Osteoblast (primary cell): ENCODE results near the gene KCNJ10. TPM values are rescaled to one million over a fixed set of nuclear protein-coding genes. Genes with fewer than 3 reads are reported as not detected.

Experiments used
- DNase-seq: peaks from one replicate; pipeline ENCODE4 v3.0.0; 2011; ENCODE audit warnings: low spot score, mixed read lengths; ENCODE audit not compliant: insufficient read length; ENCODE audit errors: missing footprints
- H2AFZ ChIP-seq: 2 replicates; pipeline ENCODE4 v1.6.0; 2011; ENCODE audit warnings: mild to moderate bottlenecking, low read length
- H3K27ac ChIP-seq: 2 replicates; pipeline ENCODE4 v1.5.1; 2011; ENCODE audit warnings: mild to moderate bottlenecking, low read depth, low read length, moderate library complexity
- H3K27me3 ChIP-seq: 2 replicates; pipeline ENCODE4 v1.6.0; 2012; ENCODE audit warnings: mild to moderate bottlenecking, control low read depth, inconsistent platforms, low read length, moderate library complexity; ENCODE audit not compliant: insufficient read depth
- H3K36me3 ChIP-seq: 2 replicates; pipeline ENCODE4 v1.5.1; 2011; ENCODE audit warnings: mild to moderate bottlenecking, low read length, control low read depth, moderate library complexity; ENCODE audit not compliant: insufficient read depth
- H3K4me1 ChIP-seq: 2 replicates; pipeline ENCODE4 v1.5.1; 2011; ENCODE audit warnings: mild to moderate bottlenecking, low read length, control low read depth, moderate library complexity; ENCODE audit not compliant: insufficient read depth
- H3K4me2 ChIP-seq: 2 replicates; pipeline ENCODE4 v1.6.0; 2011; ENCODE audit warnings: mild to moderate bottlenecking, low read length; ENCODE audit not compliant: insufficient read depth
- H3K4me3 ChIP-seq: fragments of 200-600 bp; sonication (generic); 3 replicates; pipeline ENCODE4 v1.5.1; 2012; ENCODE audit warnings: mild to moderate bottlenecking, low read length, inconsistent platforms; ENCODE audit not compliant: insufficient read depth
- H3K79me2 ChIP-seq: 2 replicates; pipeline ENCODE4 v1.6.0; 2012; ENCODE audit warnings: mild to moderate bottlenecking, low read length, control low read depth, inconsistent platforms; ENCODE audit not compliant: insufficient read depth
- H3K9me3 ChIP-seq: 2 replicates; pipeline ENCODE4 v1.5.1; 2011; ENCODE audit warnings: low read depth, low read length, control low read depth
- H4K20me1 ChIP-seq: 2 replicates; pipeline ENCODE4 v1.6.0; 2012; ENCODE audit warnings: mild to moderate bottlenecking, low read length, control low read depth; ENCODE audit not compliant: insufficient read depth
- CTCF ChIP-seq: IDR thresholded peaks from 2 replicates; pipeline ENCODE4 v1.5.1; 2011; ENCODE audit warnings: mild to moderate bottlenecking, low read depth, low read length, moderate library complexity; ENCODE audit errors: extremely low read depth
- total RNA-seq: library from RNA; depleted of rRNA; stranded (reverse); fragments of >200 nt; gene quantifications from 2 replicates; pipeline ENCODE4 v1.2.3, GENCODE V29; 2012

Gene KCNJ10
- total RNA-seq, 1 donor: not detected

- DNase-seq: peak; percentile 72
- Histone ChIP-seq H4K20me1 (no peaks in the 10 kb centered on the region), H3K4me2 (no peak overlapping the region), H3K79me2 (no peaks in the 10 kb centered on the region), H3K36me3 (no peaks in the 10 kb centered on the region), H2AFZ (no peak overlapping the region), H3K9me3 (no peaks in the 10 kb centered on the region), H3K27ac (no peak overlapping the region), H3K27me3 (peaks cover 78% of the 10 kb centered on the region), H3K4me3 (no peak overlapping the region), H3K4me1 (no peaks in the 10 kb centered on the region)
- no peak for TF ChIP-seq CTCF
Measured at GRCh38 chr1:160066829-160067745, 2.9 kb downstream of the KCNJ10 start.

- H3K9me3 ChIP-seq: no peaks in the 10 kb centered on the region
- H3K4me1 ChIP-seq: no peaks in the 10 kb centered on the region
- peaks cover 66% of the 10 kb centered on the region for H3K27me3 ChIP-seq
- no peak for DNase-seq
- no peaks in the 10 kb centered on the region for H3K36me3 ChIP-seq
- H3K27ac ChIP-seq: no peak overlapping the region
- H2AFZ ChIP-seq: no peak overlapping the region
- no peaks in the 10 kb centered on the region for H3K79me2 ChIP-seq
- no peak overlapping the region for H3K4me2 ChIP-seq
- H4K20me1 ChIP-seq: no peaks in the 10 kb centered on the region
- TF ChIP-seq CTCF: no peak
- no peak overlapping the region for H3K4me3 ChIP-seq
Measured at GRCh38 chr1:160064746-160065145, 5.2 kb downstream of the KCNJ10 start.

GRCh38 chr1:160064164-160064563 lies 5.8 kb downstream of the KCNJ10 start:
- no peaks in the 10 kb centered on the region for H3K4me1 ChIP-seq
- peak; percentile 79 for DNase-seq
- H3K9me3 ChIP-seq: no peaks in the 10 kb centered on the region
- H4K20me1 ChIP-seq: no peaks in the 10 kb centered on the region
- H3K4me2 ChIP-seq: no peak overlapping the region
- H2AFZ ChIP-seq: no peak overlapping the region
- no peaks in the 10 kb centered on the region for H3K79me2 ChIP-seq
- no peak for TF ChIP-seq CTCF
- H3K4me3 ChIP-seq: no peak overlapping the region
- H3K27ac ChIP-seq: no peak overlapping the region
- H3K27me3 ChIP-seq: peaks cover 65% of the 10 kb centered on the region
- no peaks in the 10 kb centered on the region for H3K36me3 ChIP-seq

- H2AFZ ChIP-seq: no peak overlapping the region
- no peaks in the 10 kb centered on the region for H3K4me1 ChIP-seq
- no peaks in the 10 kb centered on the region for H3K36me3 ChIP-seq
- no peak overlapping the region for H3K4me3 ChIP-seq
- peaks cover 55% of the 10 kb centered on the region for H3K27me3 ChIP-seq
- no peaks in the 10 kb centered on the region for H3K9me3 ChIP-seq
- no peak overlapping the region for H3K27ac ChIP-seq
- no peak overlapping the region for H3K4me2 ChIP-seq
- TF ChIP-seq CTCF: no peak
- no peaks in the 10 kb centered on the region for H3K79me2 ChIP-seq
- DNase-seq: no peak
- no peaks in the 10 kb centered on the region for H4K20me1 ChIP-seq
Measured at GRCh38 chr1:160063176-160063575, 6.8 kb downstream of the KCNJ10 start.
